Measurements from ENCODE around the gene CTF1. TPM values are rescaled to one million over a fixed set of nuclear protein-coding genes. Genes with fewer than 3 reads are reported as not detected.

CTF1 gene
- total RNA-seq, 1 donor from 2014 or later = 0.62 TPM

- intact Hi-C loops (cut with micrococcal nuclease) = loop anchor here (10.0 kb wide), 1 partner anchor 924 kb away; the partner anchor contains the start of gene ZNF267
- Mint-ChIP-seq H3K9me3 (no peaks in the 10 kb centered on the region), H3K36me3 (ENCODE audit: low read depth) (peaks cover 13% of the 10 kb centered on the region), H3K4me3 (no peak overlapping the region), H3K27ac (no peak overlapping the region), H3K27me3 (no peaks in the 10 kb centered on the region), H3K4me1 (peaks cover 27% of the 10 kb centered on the region)
- CTCF ChIA-PET = interaction anchor here (1.5 kb wide), 1 partner anchor 9 kb away, joined by 4 read pairs; no protein-coding TSS in a partner anchor
- TF ChIP-seq CTCF (IDR thresholded peaks at IDR 0.05) = no peak
- DNase-seq (no peak), ATAC-seq (ENCODE audit: low read depth) (no peak)
- POLR2A ChIA-PET = interaction anchor here (0.8 kb wide), 1 partner anchor 76 kb away, joined by 3 read pairs; no protein-coding TSS in a partner anchor
Observed at GRCh38 chr16:30951193-30951592, 54.8 kb downstream of the CTF1 start.

DNA sequence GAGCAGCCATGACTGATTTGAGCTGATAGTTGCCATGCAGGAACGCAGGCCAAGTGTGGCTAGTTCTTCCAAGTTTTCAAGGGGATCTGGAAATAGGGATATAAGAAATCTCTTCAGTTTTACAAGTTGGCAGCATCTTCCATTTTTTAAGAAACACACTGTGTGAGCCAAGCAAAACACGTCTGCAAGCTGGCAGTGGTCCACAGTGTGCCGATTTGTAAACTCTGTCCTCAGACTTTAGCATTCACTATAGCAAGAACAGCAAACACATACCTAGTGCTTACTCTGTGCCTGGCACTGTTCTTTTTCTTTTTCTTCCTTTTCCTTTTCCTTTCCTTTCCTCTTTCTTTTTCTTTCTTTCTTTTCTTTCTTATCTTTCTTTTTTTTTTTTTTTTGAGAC, 55.3 kb downstream of the CTF1 start:
- Mint-ChIP-seq H3K27ac (peak overlapping the region; percentile 46), H3K4me1 (peaks cover 27% of the 10 kb centered on the region), H3K27me3 (no peaks in the 10 kb centered on the region), H3K36me3 (ENCODE audit: low read depth) (peaks cover 10% of the 10 kb centered on the region), H3K9me3 (no peaks in the 10 kb centered on the region), H3K4me3 (no peak overlapping the region)
- ChIA-PET CTCF (interaction anchor here (0.8 to 1.5 kb wide), 2 partner anchors 9 to 10 kb away, joined by 3 to 4 read pairs; no protein-coding TSS in a partner anchor), POLR2A (no interaction called here)
- intact Hi-C loops (cut with micrococcal nuclease) = loop anchor here (10.0 kb wide), 1 partner anchor 923 kb away; the partner anchor contains the start of gene ZNF267
- ATAC-seq (ENCODE audit: low read depth) (no peak), DNase-seq (no peak)
- TF ChIP-seq CTCF (IDR thresholded peaks at IDR 0.05) = no peak

GRCh38 chr16:30953111-30953510, 56.7 kb downstream of the CTF1 start:
- no peak for TF ChIP-seq CTCF (IDR thresholded peaks at IDR 0.05)
- Mint-ChIP-seq H3K4me3 (no peak overlapping the region), H3K9me3 (no peaks in the 10 kb centered on the region), H3K36me3 (ENCODE audit: low read depth) (peaks cover 16% of the 10 kb centered on the region), H3K27me3 (no peaks in the 10 kb centered on the region), H3K27ac (no peak overlapping the region), H3K4me1 (peaks cover 27% of the 10 kb centered on the region)
- intact Hi-C loops (cut with micrococcal nuclease) = loop anchor here (10.0 kb wide), 1 partner anchor 922 kb away; the partner anchor contains the start of gene ZNF267
- POLR2A ChIA-PET = no interaction called here
- DNase-seq = no peak
- CTCF ChIA-PET = interaction anchor here (1.1 to 1.9 kb wide), 5 partner anchors 11 to 349 kb away, joined by 3 to 6 read pairs (median 3); partner anchors contain the start of gene KAT8
- no peak for ATAC-seq (ENCODE audit: low read depth)

Other genes with a start within 250 kb of the CTF1 start
- 63.5 and 77.9 TPM in 2 replicates for gene PRR14, start 245.7 kb upstream of the CTF1 start, total RNA-seq
- 166 and 204 TPM in 2 replicates for gene FBRS, start 238.2 kb upstream of the CTF1 start, total RNA-seq
- 109 and 123 TPM in 2 replicates for gene SRCAP, start 197.4 kb upstream of the CTF1 start, total RNA-seq
- 45.3 and 51.4 TPM in 2 replicates for gene PHKG2, start 148.2 kb upstream of the CTF1 start, total RNA-seq
- 6.2 and 8.8 TPM in 2 replicates for gene CFAP119, start 134.6 kb upstream of the CTF1 start, total RNA-seq
- 99.6 and 117 TPM in 2 replicates for gene RNF40, start 134.3 kb upstream of the CTF1 start, total RNA-seq
- 9.1 and 9.3 TPM in 2 replicates for gene ZNF629, start 109.4 kb upstream of the CTF1 start, total RNA-seq
- 32.2 and 35.7 TPM in 2 replicates for gene BCL7C, start 2.5 kb upstream of the CTF1 start, total RNA-seq
- 20.3 and 24.2 TPM in 2 replicates for gene FBXL19, start 27.0 kb downstream of the CTF1 start, total RNA-seq
- gene ORAI3, start 52.5 kb downstream of the CTF1 start, total RNA-seq = 25.1 and 30.6 TPM in 2 replicates
- 29.6 and 32.8 TPM in 2 replicates for gene SETD1A, start 61.1 kb downstream of the CTF1 start, total RNA-seq
- 1.3 and 1.6 TPM in 2 replicates for gene HSD3B7, start 88.6 kb downstream of the CTF1 start, total RNA-seq
- 1.2 and 1.6 TPM in 2 replicates for gene STX1B, start 114.0 kb downstream of the CTF1 start, total RNA-seq
- 106 and 107 TPM in 2 replicates for gene STX4, start 136.9 kb downstream of the CTF1 start, total RNA-seq
- 8.3 and 10.1 TPM in 2 replicates for gene ZNF668, start 177.6 kb downstream of the CTF1 start, total RNA-seq
- gene ZNF646, start 177.8 kb downstream of the CTF1 start, total RNA-seq = 32.4 and 32.5 TPM in 2 replicates
- 5.1 and 5.5 TPM in 2 replicates for gene PRSS53, start 192.3 kb downstream of the CTF1 start, total RNA-seq
- 38.7 and 41.9 TPM in 2 replicates for gene VKORC1, start 198.2 kb downstream of the CTF1 start, total RNA-seq
- 24.8 and 27.3 TPM in 2 replicates for gene BCKDK, start 211.8 kb downstream of the CTF1 start, total RNA-seq
- 82.1 and 93.7 TPM in 2 replicates for gene KAT8, start 221.1 kb downstream of the CTF1 start, total RNA-seq
- not detected in 2 replicates for gene PRSS8, start 239.1 kb downstream of the CTF1 start, total RNA-seq

Data from activated B cell treated with CpG ODN at 0.5 μM for 24 hours (primary cell).